Measurements from ENCODE around the gene HTT-AS. TPM values are rescaled to one million over a fixed set of nuclear protein-coding genes. Genes with fewer than 3 reads are reported as not detected.
"Not testable (repeated sequence)": the region's sequence is repeated elsewhere in the genome, so short reads cannot be mapped to it uniquely, and the experiment has no call there.

Gene HTT-AS
- total RNA-seq, 2 donors from 2014 or later = not detected

DNA sequence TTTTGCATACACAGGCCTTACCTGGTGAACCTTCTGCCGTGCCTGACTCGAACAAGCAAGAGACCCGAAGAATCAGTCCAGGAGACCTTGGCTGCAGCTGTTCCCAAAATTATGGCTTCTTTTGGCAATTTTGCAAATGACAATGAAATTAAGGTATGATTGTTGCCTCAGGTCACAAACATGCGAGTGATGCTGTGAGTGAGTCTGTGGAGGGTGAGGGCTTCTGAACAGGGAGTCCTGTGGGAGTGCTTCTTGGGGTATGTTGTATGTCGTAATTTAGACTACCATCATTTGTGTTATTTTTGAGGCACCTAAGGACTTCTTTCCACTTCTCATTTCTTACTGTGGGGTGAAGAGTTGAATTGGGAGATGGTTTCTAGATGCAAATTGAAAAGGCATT lies 32.9 kb upstream of the HTT-AS start:
- Histone ChIP-seq H3K4me1 (peaks cover 0 to 34% of the 10 kb centered on the region in 2 donors), H3K27ac (peak overlapping the region; percentile 57 to 69), H3K36me3 (peaks cover 5% of the 10 kb centered on the region)

GRCh38 chr4:3106339-3107186 lies 32.2 kb upstream of the HTT-AS start:
- Histone ChIP-seq H3K4me3 (no peak overlapping the region), H3K27ac (peak overlapping the region; percentile 57 to 69), H3K9me3 (no peaks in the 10 kb centered on the region), H3K27me3 (no peaks in the 10 kb centered on the region), H3K36me3 (peaks cover 5% of the 10 kb centered on the region), H3K4me1 (peaks cover 0 to 27% of the 10 kb centered on the region in 2 donors)
- TF ChIP-seq, protein P1, sequence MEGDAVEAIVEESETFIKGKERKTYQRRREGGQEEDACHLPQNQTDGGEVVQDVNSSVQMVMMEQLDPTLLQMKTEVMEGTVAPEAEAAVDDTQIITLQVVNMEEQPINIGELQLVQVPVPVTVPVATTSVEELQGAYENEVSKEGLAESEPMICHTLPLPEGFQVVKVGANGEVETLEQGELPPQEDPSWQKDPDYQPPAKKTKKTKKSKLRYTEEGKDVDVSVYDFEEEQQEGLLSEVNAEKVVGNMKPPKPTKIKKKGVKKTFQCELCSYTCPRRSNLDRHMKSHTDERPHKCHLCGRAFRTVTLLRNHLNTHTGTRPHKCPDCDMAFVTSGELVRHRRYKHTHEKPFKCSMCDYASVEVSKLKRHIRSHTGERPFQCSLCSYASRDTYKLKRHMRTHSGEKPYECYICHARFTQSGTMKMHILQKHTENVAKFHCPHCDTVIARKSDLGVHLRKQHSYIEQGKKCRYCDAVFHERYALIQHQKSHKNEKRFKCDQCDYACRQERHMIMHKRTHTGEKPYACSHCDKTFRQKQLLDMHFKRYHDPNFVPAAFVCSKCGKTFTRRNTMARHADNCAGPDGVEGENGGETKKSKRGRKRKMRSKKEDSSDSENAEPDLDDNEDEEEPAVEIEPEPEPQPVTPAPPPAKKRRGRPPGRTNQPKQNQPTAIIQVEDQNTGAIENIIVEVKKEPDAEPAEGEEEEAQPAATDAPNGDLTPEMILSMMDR (IDR thresholded peaks at IDR 0.05) = peak; percentile 86 to 97
- peak; percentile 94 for DNase-seq (ENCODE audit: low spot score)

More for the DNA sequence above, 32.9 kb upstream of the HTT-AS start:
- DNase-seq (ENCODE audit: low spot score) = no peak
- H3K4me3 ChIP-seq = no peak overlapping the region
- H3K27me3 ChIP-seq = no peaks in the 10 kb centered on the region
- TF ChIP-seq, protein P1 (IDR thresholded peaks at IDR 0.05) = no peak
- no peaks in the 10 kb centered on the region for H3K9me3 ChIP-seq

GRCh38 chr4:3098346-3098745 lies 24.0 kb upstream of the HTT-AS start:
- H3K27me3 ChIP-seq = no peaks in the 10 kb centered on the region
- peaks cover 31% of the 10 kb centered on the region for H3K36me3 ChIP-seq
- H3K9me3 ChIP-seq = no peaks in the 10 kb centered on the region
- no peaks in the 10 kb centered on the region for H3K4me1 ChIP-seq
- no peak overlapping the region for H3K27ac ChIP-seq
- no peak overlapping the region for H3K4me3 ChIP-seq
- DNase-seq (ENCODE audit: low spot score) = no peak
- TF ChIP-seq, protein P1 (IDR thresholded peaks at IDR 0.05) = no peak

DNA sequence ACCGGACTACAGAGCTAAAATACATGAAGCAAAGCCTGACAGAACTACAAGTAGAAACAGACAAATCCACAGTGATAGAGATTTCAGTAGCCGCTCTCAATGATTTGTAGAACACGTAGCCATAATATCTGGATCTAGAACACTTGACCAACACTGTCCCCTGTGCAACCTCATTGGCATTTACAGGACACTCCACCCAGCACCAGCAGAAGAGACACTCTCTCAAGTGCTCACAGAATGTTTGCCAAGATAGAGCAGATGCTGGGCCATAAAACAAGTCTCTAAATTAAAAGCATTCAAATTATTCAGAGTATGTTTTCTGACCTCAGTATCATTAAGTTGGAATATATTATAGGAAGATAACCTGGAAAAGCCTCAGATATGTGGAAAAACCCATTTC lies 21.9 kb upstream of the HTT-AS start:
- DNase-seq (ENCODE audit: low spot score) = no peak
- Histone ChIP-seq H3K4me3 (no peak overlapping the region), H3K36me3 (peaks cover 31% of the 10 kb centered on the region), H3K27ac (no peak overlapping the region), H3K9me3 (no peaks in the 10 kb centered on the region), H3K4me1 (no peaks in the 10 kb centered on the region), H3K27me3 (no peaks in the 10 kb centered on the region)
- TF ChIP-seq, protein P1 (IDR thresholded peaks at IDR 0.05) = no peak

DNA sequence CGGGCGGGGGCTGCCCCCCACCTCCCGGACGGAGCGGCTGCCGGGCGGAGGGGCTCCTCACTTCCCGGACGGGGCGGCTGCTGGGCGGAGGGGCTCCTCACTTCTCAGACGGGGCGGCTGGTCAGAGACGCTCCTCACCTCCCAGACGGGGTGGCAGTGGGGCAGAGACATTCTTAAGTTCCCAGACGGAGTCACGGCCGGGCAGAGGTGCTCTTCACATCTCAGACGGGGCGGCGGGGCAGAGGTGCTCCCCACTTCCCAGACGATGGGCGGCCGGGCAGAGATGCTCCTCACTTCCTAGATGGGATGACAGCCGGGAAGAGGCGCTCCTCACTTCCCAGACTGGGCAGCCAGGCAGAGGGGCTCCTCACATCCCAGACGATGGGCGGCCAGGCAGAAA lies 20.4 kb upstream of the HTT-AS start:
- not testable (repeated sequence) for H3K9me3 ChIP-seq; H3K4me1 ChIP-seq; DNase-seq (ENCODE audit: low spot score); H3K27ac ChIP-seq; H3K27me3 ChIP-seq; H3K4me3 ChIP-seq
- H3K36me3 ChIP-seq = peaks cover 17% of the 10 kb centered on the region

DNA sequence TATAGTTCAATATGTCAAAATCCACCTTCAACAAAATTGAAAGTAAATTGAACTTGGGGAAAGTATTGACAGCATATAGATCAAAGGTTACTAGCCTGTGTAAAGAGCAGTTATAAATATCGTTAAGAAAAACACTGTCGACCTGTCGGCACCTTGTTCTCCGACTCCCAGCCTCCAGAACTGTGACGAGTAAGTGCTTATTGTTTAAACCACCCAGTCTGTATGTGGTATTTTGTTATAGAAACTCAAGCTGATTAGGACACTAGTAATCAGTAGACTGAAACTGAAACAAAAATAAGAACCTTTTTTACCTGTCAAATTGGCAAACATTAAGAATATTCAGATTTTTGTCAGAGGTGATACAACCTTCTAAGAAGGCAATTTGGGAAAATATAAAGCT lies 17.1 kb upstream of the HTT-AS start:
- Histone ChIP-seq H3K36me3 (peaks cover 23% of the 10 kb centered on the region), H3K27ac (no peak overlapping the region), H3K27me3 (no peaks in the 10 kb centered on the region), H3K4me1 (no peaks in the 10 kb centered on the region), H3K4me3 (no peak overlapping the region), H3K9me3 (no peaks in the 10 kb centered on the region)
- DNase-seq (ENCODE audit: low spot score) = no peak
- TF ChIP-seq, protein P1 (IDR thresholded peaks at IDR 0.05) = no peak
